HG02870 (cell line): ENCODE measurements around the gene ALKBH5.

Experiments
- ATAC-seq: cut with Tn5 transposase; IDR thresholded peaks from one replicate; pipeline ENCODE4 v1.9.1; 2021; ENCODE audit warnings: mild to moderate bottlenecking, moderate library complexity; ENCODE audit not compliant: unreplicated experiment

Gene ALKBH5

DNA sequence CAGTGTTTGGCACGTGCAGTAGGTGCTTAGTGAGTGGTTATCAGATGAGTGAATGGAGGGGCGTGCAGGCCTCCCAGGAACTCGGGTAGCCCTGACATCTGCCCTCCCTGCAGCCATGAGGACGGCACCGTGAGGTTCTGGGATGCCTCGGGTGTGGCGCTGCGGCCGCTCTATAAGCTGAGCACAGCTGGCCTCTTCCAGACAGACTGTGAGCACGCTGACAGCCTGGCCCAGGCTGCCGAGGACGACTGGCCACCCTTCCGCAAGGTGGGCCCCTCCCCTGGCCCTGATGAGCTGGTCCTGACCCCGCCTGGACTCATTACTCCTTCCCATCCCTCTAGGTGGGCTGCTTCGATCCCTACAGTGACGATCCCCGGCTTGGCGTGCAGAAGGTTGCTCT lies 52.9 kb downstream of the ALKBH5 start:
- no peak for ATAC-seq

- ATAC-seq = no peak
Measured at GRCh38 chr17:18237461-18237860, 53.8 kb downstream of the ALKBH5 start.

GRCh38 chr17:18238299-18238698 lies 54.7 kb downstream of the ALKBH5 start:
- no peak for ATAC-seq

DNA sequence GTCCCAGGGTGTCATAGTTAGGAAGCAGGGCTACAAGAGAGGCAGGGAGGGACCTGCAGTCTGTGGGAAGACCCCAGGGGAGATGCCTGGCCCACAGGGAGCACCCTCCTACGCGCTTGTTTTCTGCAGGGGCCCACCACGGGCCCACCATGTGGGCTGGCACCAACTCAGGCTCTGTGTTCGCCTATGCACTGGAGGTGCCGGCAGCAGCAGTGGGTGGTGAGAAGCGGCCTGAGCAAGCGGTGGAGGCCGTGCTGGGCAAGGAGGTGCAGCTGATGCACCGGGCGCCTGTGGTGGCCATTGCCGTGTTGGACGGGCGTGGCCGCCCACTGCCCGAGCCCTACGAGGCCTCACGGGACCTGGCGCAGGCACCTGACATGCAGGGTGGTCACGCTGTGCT lies 56.8 kb downstream of the ALKBH5 start:
- ATAC-seq = no peak

DNA sequence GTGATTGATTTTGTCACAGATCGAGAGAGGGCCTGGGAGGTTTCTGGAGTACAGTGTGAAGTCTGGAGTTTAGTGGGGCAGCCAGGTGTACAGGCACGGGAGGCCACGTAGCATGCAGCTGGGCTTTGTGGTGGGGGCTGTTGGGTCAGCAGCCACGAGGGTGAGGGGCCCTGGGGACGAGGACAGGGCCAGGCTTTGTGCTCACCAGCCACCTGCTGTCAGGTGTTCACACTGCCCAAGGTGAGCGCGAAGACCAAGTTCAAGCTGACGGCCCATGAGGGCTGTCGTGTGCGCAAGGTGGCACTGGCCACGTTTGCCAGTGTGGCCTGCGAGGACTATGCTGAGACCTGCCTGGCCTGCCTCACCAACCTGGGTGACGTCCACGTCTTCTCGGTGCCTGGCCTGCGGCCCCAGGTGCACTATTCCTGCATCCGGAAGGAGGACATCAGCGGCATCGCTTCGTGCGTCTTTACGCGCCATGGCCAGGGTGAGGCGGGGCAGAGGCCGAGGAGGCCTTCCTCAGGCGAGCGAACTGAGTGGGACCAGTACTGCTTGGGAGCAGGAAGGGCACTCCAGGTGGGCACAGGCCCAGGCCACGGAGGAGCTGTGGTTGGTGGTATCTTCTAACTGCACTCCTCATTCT lies 57.7 kb downstream of the ALKBH5 start:
- ATAC-seq = no peak

DNA sequence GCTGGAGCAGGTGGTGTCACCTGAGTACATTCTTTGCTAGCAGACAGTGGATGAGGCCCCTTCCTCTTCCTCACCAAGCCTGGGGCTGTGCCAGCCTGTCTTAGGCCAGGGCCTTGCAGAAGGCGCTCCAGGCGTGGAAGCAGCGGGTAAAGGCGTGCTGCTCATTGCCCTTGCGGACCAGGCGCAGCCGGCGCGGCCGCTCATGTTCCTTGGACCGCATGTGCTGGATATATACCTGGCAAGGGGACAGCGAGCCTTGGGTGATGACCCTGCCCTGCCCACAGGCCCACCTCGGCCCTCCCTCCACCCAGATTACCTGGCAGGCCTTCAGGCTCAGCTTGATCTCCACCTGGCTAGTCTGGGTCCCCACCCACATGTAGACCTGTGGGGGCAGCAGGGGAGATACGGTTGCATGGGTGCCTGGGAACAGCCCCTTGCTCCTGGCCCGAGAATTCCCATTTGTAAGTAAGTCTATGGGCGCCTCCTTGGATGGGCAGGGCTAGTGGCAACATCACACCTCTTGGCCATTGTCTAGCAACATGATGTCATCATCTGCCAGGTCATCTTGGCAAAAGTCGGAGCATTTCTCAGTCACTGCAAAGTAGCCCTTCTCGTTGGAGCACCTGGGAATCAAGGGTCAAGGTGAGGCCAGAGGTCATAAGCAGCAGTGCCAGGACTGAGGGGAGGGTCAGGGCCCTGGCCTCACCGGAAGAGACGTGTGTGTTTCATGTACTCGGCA lies 61.6 kb downstream of the ALKBH5 start:
- no peak for ATAC-seq

DNA sequence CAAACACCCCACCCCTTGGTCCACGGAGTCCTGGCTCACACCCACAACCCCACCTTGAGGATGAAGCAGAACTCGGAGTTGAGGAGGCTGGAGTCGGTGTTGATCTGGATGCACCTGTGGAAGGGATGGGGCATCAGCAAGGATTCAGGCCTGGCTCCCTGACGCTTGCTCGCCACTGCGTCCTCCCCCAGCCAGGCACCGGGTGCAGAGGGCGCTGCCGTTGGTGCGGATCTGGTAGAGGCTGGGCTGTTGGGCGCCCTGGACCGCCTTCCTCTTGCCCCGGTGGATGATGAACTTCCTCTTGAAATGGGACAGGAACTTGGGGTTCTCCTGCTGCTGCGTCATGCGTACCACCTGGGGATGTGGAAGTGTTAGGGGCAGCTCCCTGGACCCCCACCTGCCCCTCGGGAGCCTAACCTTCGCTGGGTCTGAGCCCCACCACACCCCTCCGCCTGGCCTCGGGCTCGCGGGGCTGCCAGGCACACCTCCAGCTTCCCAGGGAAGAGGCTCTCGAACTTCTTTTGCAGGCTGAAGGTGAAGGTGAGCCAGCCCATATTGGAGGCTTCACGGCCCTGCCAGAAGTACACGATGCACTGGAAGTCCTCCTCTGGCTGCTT lies 62.6 kb downstream of the ALKBH5 start:
- no peak for ATAC-seq

DNA sequence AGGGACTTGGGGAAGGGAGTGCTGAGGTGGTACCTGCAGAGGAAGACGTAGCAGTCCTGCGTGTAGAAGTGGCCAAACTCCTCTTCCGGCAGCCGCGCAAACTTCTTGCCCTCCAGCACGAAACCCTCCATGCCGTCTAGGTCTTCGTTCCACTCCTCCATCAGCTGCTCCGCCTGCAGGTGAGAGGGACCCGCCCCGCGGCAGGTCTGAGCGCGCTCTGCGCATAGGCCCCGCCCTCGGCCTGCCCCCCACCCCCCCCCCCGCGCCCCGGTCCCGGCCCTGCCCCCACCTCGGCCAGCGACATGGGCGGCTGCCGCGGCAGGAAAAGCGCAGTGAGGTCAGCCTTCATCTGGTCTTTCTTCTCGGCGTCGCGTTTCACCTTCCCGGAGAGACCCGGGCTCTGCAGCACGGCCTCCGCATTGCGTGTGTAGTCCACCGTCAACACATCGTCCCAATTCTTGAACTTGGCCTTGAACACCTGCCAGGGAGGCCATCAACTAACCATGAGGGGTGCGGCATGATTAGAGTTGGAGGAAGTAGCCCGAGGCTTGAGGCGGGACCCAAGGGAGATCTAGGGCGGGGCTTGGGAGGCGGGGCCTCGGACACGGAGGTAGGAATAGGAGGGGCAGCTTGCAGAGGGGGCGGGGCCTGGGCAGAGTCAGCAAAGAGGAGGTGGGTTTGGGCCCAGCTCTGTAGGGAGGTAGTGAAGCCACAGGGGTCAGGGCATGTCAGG lies 63.4 kb downstream of the ALKBH5 start:
- ATAC-seq = no peak

DNA sequence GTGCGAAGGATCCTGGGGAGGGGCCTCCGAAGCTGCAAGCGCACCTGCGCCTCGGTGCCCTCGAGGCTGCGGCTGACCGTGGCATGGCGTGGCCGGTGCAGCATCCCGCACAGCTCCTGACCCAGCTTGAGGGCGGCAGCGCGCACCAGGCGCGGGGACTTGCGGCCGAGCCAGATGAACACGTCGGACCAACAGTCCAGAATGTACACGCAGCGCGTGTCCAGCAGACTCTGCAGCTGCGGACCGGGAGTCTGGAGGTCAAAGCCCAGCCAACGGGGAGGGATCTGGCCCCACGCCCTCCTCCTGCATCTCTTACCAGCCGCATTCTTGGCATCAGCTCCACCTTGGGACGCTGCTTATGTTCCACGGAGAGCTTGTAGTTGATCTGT lies 64.0 kb downstream of the ALKBH5 start:
- ATAC-seq = no peak

DNA sequence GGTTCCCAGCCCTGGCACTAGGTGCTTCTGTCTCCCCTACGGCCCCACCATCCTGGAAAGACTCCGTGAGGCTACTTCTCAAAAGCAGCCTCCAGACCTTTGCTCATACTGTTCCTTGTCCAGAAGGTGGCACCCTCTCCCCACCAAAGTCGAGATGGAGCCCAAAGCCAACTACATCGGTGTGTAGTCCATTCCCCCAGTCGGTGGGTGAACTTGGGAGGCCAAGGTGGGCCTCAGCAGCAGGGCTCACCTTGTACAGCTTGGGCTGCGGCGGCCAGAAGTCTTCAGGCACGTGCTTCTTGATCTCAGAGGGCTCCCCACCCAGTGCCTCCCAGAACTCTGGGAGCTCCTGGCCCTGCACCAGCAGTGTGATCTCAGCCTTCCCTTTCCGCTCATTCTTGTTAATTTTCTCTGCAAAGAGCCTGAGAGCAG lies 64.7 kb downstream of the ALKBH5 start:
- ATAC-seq = no peak

DNA sequence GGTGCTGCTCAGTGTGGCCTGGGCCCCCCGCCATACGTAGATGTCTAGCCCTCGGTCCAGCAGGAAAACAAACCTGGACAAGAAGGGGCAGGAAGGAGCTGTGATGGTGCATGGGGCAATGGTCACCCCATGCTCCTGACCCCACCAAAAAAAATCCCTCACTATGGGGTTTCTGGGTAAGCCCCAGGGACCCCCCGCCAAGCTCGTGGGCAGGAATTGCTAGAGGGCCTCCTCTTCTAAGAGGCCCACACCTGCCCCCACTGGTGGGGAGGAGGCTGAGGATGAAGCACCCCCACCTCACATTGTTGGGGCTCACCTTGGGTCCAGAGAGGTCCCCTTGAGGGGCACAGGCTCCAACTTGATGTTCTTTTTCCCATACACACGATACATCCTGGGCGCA lies 65.2 kb downstream of the ALKBH5 start:
- ATAC-seq = no peak

- no peak for ATAC-seq
Measured at GRCh38 chr17:18250259-18250658, 66.6 kb downstream of the ALKBH5 start.

DNA sequence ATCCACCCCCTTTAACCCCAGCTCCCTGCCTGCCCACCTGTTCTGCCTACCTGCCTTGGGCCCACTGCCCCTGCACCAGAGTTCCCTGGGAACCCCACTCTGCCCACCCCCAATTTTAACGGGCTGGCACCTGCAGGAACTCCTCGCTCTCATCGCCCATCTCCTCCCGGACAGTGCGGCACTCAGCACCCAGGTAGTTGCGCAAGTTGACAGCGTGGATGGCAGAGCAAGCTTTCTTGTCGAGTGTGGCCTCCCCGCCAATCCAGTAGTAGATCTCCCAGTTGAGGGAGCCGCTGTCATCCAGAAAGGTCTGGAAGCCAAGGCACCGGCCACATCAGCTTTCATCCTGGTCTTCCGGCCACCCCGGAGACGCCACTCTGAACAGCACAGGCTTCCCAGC lies 67.1 kb downstream of the ALKBH5 start:
- no peak for ATAC-seq

GRCh38 chr17:18251204-18251603 lies 67.6 kb downstream of the ALKBH5 start:
- no peak for ATAC-seq

- no peak for ATAC-seq
Measured at GRCh38 chr17:18252160-18252559, 68.5 kb downstream of the ALKBH5 start.

DNA sequence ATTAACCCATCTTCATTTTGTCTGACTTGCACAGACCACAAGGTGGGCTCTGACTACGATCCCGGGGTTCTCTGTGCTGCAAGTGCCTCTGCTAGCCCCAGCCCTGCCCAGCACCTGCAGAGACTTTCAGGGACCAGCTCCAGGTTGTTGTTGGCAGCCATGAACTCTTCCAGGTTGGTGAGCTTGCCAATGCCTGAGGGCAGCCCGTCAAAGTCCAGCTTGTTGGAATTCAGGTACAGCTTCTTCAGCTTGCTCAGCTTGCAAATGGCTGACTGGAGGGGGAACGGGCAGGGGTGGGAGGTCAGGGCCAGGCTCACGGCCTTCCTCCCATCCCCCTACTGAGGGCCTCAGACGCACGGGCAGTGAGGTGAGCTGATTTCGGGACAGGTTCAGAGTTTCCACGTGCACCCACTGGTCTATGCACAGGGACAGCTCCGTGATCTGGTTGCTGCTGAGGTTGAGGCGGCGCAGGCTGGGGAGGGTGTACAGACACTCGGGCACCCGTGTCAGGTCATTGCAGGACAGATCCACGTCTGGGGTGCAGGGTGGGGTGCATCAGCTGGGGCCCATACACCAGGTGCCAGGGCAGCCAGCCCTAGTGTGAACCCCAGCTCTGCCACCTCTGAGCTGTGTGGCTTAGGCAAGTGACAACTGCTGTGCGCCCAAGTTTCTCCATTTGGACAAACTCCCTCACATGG lies 69.7 kb downstream of the ALKBH5 start:
- no peak for ATAC-seq

DNA sequence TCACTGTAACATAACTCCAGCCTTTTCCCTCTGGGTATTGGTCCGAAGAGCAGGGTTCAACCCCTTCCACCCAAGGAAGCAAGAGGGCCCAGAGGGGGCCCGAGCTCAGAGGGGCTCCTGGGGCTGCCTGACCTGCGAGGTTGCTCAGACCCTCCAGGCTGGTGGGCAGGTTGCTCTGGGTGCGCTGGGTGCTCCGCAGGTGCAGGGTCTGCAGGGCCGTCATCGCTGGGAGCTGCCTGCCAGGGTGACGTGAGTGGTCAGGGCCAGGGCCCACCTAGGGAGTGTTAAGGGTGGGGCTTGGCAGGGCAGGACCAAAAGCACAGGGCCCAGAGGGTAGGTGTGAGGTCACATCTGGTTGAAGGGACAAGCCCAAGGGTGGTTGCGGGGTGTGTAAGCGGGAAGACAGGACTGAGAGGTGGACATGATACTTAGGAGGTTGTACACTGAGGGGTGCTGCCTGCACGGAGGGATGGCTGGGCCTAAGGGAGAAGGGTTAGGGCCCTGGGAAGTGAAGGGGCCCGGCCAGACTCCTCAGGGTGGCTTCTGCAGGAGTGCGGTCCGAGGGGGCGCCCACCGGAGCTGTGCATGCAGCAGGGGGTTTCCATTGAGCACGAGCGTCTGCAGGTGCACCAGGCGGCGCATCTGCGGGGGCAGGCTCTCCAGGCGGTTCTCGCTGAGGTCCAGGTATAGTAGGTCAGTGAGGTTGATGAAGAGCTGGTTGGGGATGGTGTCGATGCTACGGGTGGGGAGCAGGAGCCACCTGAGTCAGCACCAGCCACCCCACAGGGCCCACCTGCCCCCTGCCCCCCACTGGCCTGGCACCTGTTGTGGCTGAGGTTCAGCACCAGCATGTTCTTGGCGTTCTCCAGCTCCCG lies 70.6 kb downstream of the ALKBH5 start:
- no peak for ATAC-seq

GRCh38 chr17:18254888-18255649 lies 71.4 kb downstream of the ALKBH5 start:
- ATAC-seq = no peak

DNA sequence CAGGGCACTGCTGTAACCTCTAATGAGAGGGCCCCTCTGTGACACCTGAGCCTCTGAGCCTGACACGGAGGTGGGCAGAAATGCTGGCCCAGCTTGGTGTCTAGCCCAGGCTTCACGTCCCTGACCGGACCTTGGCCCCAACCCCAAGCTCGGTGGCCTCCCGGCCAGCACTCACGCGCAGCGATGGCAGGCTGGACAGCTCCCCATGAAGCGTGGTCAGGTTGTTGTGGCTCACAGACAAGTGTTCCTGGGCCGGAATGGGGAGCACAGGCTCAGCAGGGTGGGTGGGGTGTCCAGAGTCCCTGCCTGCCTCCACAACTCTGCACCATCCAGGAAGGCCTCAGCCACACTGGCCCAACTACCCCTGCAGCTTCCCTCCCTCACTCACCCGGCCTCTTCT lies 72.7 kb downstream of the ALKBH5 start:
- no peak for ATAC-seq
